ENCODE results near the gene KIF22. TPM values are rescaled to one million over a fixed set of nuclear protein-coding genes. Genes with fewer than 3 reads are reported as not detected.
"Not testable (repeated sequence)": the region's sequence is repeated elsewhere in the genome, so short reads cannot be mapped to it uniquely, and the experiment has no call there.

The KIF22 gene
- total RNA-seq, 2 donors from 2014 or later: 58.5 to 89.6 TPM

- no peaks in the 10 kb centered on the region for H3K9me3 ChIP-seq
- WGBS: 84% methylated on average over 2 of the region's 2 CpGs
- H3K4me3 ChIP-seq: no peak overlapping the region
- DNase-seq (ENCODE audit: low spot score): no peak
- H3K27me3 ChIP-seq (replicated peaks; ENCODE audit: insufficient read depth): no peaks in the 10 kb centered on the region
- no peak for TF ChIP-seq CTCF (IDR thresholded peaks at IDR 0.05)
- no peak for TF ChIP-seq POLR2AphosphoS5 (IDR thresholded peaks at IDR 0.05)
- TF ChIP-seq POLR2A (IDR thresholded peaks at IDR 0.05): no peak
- peaks cover 4% of the 10 kb centered on the region for H3K4me1 ChIP-seq (replicated peaks)
- no peak overlapping the region for H3K27ac ChIP-seq
- intact Hi-C loops (cut with DNase I): no loop called here
- H3K36me3 ChIP-seq: no peaks in the 10 kb centered on the region
Measured at GRCh38 chr16:29769507-29769906, 21.0 kb upstream of the KIF22 start.

- intact Hi-C loops (cut with DNase I): no loop called here
- 78% methylated on average over 7 of the region's 7 CpGs for WGBS
Measured at GRCh38 chr16:29770250-29770929, 20.2 kb upstream of the KIF22 start.

GRCh38 chr16:29772330-29772729, 18.2 kb upstream of the KIF22 start:
- intact Hi-C loops (cut with DNase I); DNase-seq (ENCODE audit: low spot score); H3K27me3 ChIP-seq (replicated peaks; ENCODE audit: insufficient read depth); H3K4me1 ChIP-seq (replicated peaks); H3K9me3 ChIP-seq; H3K36me3 ChIP-seq; H3K27ac ChIP-seq; H3K4me3 ChIP-seq: not testable (repeated sequence)
- 90% methylated on average over 7 of the region's 7 CpGs for WGBS

More at GRCh38 chr16:29770250-29770929, 20.2 kb upstream of the KIF22 start:
- Histone ChIP-seq H3K4me3 (no peak overlapping the region), H3K9me3 (no peaks in the 10 kb centered on the region), H3K27me3 (replicated peaks; ENCODE audit: insufficient read depth) (no peaks in the 10 kb centered on the region), H3K27ac (no peak overlapping the region), H3K4me1 (replicated peaks) (peaks cover 2% of the 10 kb centered on the region), H3K36me3 (no peaks in the 10 kb centered on the region)
- TF ChIP-seq POLR2A (IDR thresholded peaks at IDR 0.05) (no peak), POLR2AphosphoS5 (IDR thresholded peaks at IDR 0.05) (no peak), CTCF (IDR thresholded peaks at IDR 0.05) (no peak)
- DNase-seq (ENCODE audit: low spot score): no peak

- WGBS: 90% methylated on average over 5 of the region's 5 CpGs
- no peak for DNase-seq (ENCODE audit: low spot score)
- TF ChIP-seq CTCF (IDR thresholded peaks at IDR 0.05) (no peak), POLR2AphosphoS5 (IDR thresholded peaks at IDR 0.05) (no peak)
- Histone ChIP-seq H3K36me3 (no peaks in the 10 kb centered on the region), H3K27ac (no peak overlapping the region), H3K9me3 (no peaks in the 10 kb centered on the region), H3K27me3 (replicated peaks; ENCODE audit: insufficient read depth) (no peaks in the 10 kb centered on the region), H3K4me1 (replicated peaks) (no peaks in the 10 kb centered on the region), H3K4me3 (no peak overlapping the region)
- intact Hi-C loops (cut with DNase I): no loop called here
Measured at GRCh38 chr16:29774730-29775129, 15.8 kb upstream of the KIF22 start.

GRCh38 chr16:29775742-29776408, 14.7 kb upstream of the KIF22 start:
- intact Hi-C loops (cut with DNase I): no loop called here
- no peak overlapping the region for H3K4me3 ChIP-seq
- H3K36me3 ChIP-seq: no peaks in the 10 kb centered on the region
- H3K4me1 ChIP-seq (replicated peaks): no peaks in the 10 kb centered on the region
- no peak for DNase-seq (ENCODE audit: low spot score)
- TF ChIP-seq CTCF (IDR thresholded peaks at IDR 0.05) (no peak), POLR2A (IDR thresholded peaks at IDR 0.05) (no peak), POLR2AphosphoS5 (IDR thresholded peaks at IDR 0.05) (no peak)
- 82% methylated on average over 4 of the region's 4 CpGs for WGBS
- H3K27ac ChIP-seq: no peak overlapping the region
- H3K9me3 ChIP-seq: no peaks in the 10 kb centered on the region
- H3K27me3 ChIP-seq (replicated peaks; ENCODE audit: insufficient read depth): no peaks in the 10 kb centered on the region

Data from prostate gland (tissue), 2 donors.